Activated CD4-positive, alpha-beta T cell treated with anti-CD3 and anti-CD28 coated beads, Interleukin-2, Interleukin-6, amounts not matched to agents 100 ng/mL and 50 ng/mL, durations not matched to agents 16 hours and 8 hours (primary cell): Measurements from ENCODE around the gene ZNF865.

Experiments
- DNase-seq: peaks from one replicate; pipeline ENCODE4 v3.0.0-alpha.2; 2020

The ZNF865 gene

GRCh38 chr19:55609326-55609725 is 3.9 kb downstream of the ZNF865 start:
- DNase-seq, result no peak

- DNase-seq, result no peak
Measured at GRCh38 chr19:55611300-55611982, 6.0 kb downstream of the ZNF865 start.

- no peak for DNase-seq
Measured at GRCh38 chr19:55611983-55612645, 6.7 kb downstream of the ZNF865 start.

- DNase-seq, result no peak
Measured at GRCh38 chr19:55613396-55613795, 7.9 kb downstream of the ZNF865 start.

- no peak for DNase-seq
Measured at GRCh38 chr19:55613930-55614710, 8.7 kb downstream of the ZNF865 start.

GRCh38 chr19:55614711-55615542 is 9.5 kb downstream of the ZNF865 start:
- DNase-seq, result no peak

- DNase-seq, result no peak
Measured at GRCh38 chr19:55615543-55616394, 10.3 kb downstream of the ZNF865 start.

- no peak for DNase-seq
Measured at GRCh38 chr19:55616395-55616875, 11.0 kb downstream of the ZNF865 start.

GRCh38 chr19:55617426-55617825 is 12.0 kb downstream of the ZNF865 start:
- no peak for DNase-seq

GRCh38 chr19:55618426-55618825 is 13.0 kb downstream of the ZNF865 start:
- no peak for DNase-seq

GRCh38 chr19:55619286-55619685 is 13.8 kb downstream of the ZNF865 start:
- DNase-seq, result no peak

GRCh38 chr19:55620410-55621204 is 15.2 kb downstream of the ZNF865 start:
- no peak for DNase-seq

GRCh38 chr19:55621205-55621672 is 15.8 kb downstream of the ZNF865 start:
- DNase-seq, result no peak

GRCh38 chr19:55621673-55622231 is 16.3 kb downstream of the ZNF865 start:
- DNase-seq, result no peak

GRCh38 chr19:55622242-55622969 is 17.0 kb downstream of the ZNF865 start:
- no peak for DNase-seq

- DNase-seq, result no peak
Measured at GRCh38 chr19:55623130-55623529, 17.7 kb downstream of the ZNF865 start.

- DNase-seq, result no peak
Measured at GRCh38 chr19:55623561-55623960, 18.1 kb downstream of the ZNF865 start.

GRCh38 chr19:55624109-55625003 is 18.9 kb downstream of the ZNF865 start, which contains the start of gene ZNF784:
Gene ZNF784 (minus strand): TSS chr19:55624566. CDS start chr19:55624561, 5 bp downstream.
- peak; percentile 96 for DNase-seq

GRCh38 chr19:55625004-55625326 is 19.5 kb downstream of the ZNF865 start:
- no peak for DNase-seq
